K562 (cell line): ENCODE measurements around the gene GYPC. TPM values are rescaled to one million over a fixed set of nuclear protein-coding genes. Genes with fewer than 3 reads are reported as not detected.

ENCODE experiments used
- ATAC-seq: fragments of 200-7000 bp; cut with Tn5 transposase; 3 replicates; pipeline ENCODE4 v1.9.1; 2020; ENCODE audit warnings: moderate library complexity
- BruUV-seq: library from RNA; stranded (reverse); fragments of 400-500 nt; replicated peaks from 2 replicates; lab custom pipeline; 2021; lab: Mats Ljungman, UMichigan
- CTCF ChIA-PET: fragments of 300-600 bp; formaldehyde crosslinking; extraction: SDS; loops from one replicate; lab custom pipeline; 2021; ENCODE audit warnings: low intra/inter-chr PET ratio; lab: Yijun Ruan, JAX
- POLR2A ChIA-PET: fragments of 300-600, 350-650 bp; sonication (Branson Sonifier 250); formaldehyde crosslinking; extraction: SDS; loops from one replicate; lab custom pipeline; 2021; ENCODE audit warnings: antibody characterized with exemption, inconsistent platforms; lab: Yijun Ruan, JAX
- DNase-seq, 4 experiments: peaks; one replicate each; pipeline versions ENCODE4 v3.0.0 to v3.0.0-alpha.2; 2011 to 2018; ENCODE audit warnings: low spot score in 3 of 4, mixed read lengths in 3 of 4; ENCODE audit errors: extremely low read depth in 1 of 4
- FAIRE-seq: peaks from 2 replicates; lab custom pipeline; 2011; peaks lifted over from hg19 to GRCh38; lab: Jason Lieb, UNC
- H2AFZ ChIP-seq: 2 replicates; pipeline ENCODE4 v1.6.0; 2011; ENCODE audit warnings: low read depth, low read length, control low read depth, inconsistent platforms
- H3K27ac ChIP-seq: fragments of 200-600 bp; 3 replicates; pipeline ENCODE4 v1.8.0; 2011; ENCODE audit warnings: low read depth, mild to moderate bottlenecking, control low read depth, inconsistent platforms, low read length, moderate library complexity, mixed read lengths; ENCODE audit errors: extremely low read depth
- H3K27me3 ChIP-seq, 2 experiments: fragments of 300-600 bp in 1 of 2; 2 replicates in 1 of 2; 3 replicates in 1 of 2; pipeline versions ENCODE4 v1.6.0 to v1.8.0; 2011; ENCODE audit warnings: inconsistent platforms in 2 of 2, low read length in 2 of 2, mild to moderate bottlenecking in 1 of 2, mixed read lengths in 1 of 2, moderate library complexity in 1 of 2; ENCODE audit not compliant: control insufficient read depth in 2 of 2, insufficient read depth in 2 of 2
- H3K36me3 ChIP-seq: fragments of 300-600 bp; 3 replicates; pipeline ENCODE4 v1.8.0; 2011; ENCODE audit warnings: mild to moderate bottlenecking, low read length, inconsistent platforms; ENCODE audit not compliant: control insufficient read depth, insufficient read depth
- H3K4me1 ChIP-seq, 2 experiments: fragments of 200-600 bp in 1 of 2; replicated peaks in 1 of 2; 2 replicates in 1 of 2; 3 replicates in 1 of 2; pipeline versions ENCODE4 v1.5.1 to v1.8.0; 2011; ENCODE audit warnings: inconsistent platforms in 2 of 2, low read length in 2 of 2, mild to moderate bottlenecking in 1 of 2, mixed read lengths in 1 of 2, moderate library complexity in 1 of 2; ENCODE audit not compliant: control insufficient read depth in 2 of 2, insufficient read depth in 2 of 2
- H3K4me2 ChIP-seq: 2 replicates; pipeline ENCODE4 v1.6.1; 2011; ENCODE audit warnings: low read length, control low read depth, inconsistent platforms, mixed read lengths; ENCODE audit not compliant: insufficient read depth
- H3K4me3 ChIP-seq: fragments of 200-600 bp; sonication (generic), shearing (Covaris generic); 2 replicates; pipeline ENCODE4 v1.5.1; 2016; ENCODE audit warnings: control low read depth, inconsistent platforms
- H3K79me2 ChIP-seq: fragments of 200-600 bp; 3 replicates; pipeline ENCODE4 v1.8.0; 2011; ENCODE audit warnings: low read length, inconsistent platforms; ENCODE audit not compliant: control insufficient read depth, insufficient read depth
- H3K9ac ChIP-seq, 2 experiments: 2 replicates each; pipeline versions ENCODE4 v1.6.0 to v1.6.1; 2011; ENCODE audit warnings: low read depth in 2 of 2, low read length in 2 of 2, control low read depth in 1 of 2, inconsistent platforms in 1 of 2, mild to moderate bottlenecking in 1 of 2, mixed read lengths in 1 of 2; ENCODE audit not compliant: insufficient read depth in 1 of 2
- H3K9me1 ChIP-seq: one replicate; pipeline ENCODE4 v1.6.0; 2011; ENCODE audit warnings: inconsistent platforms, mild to moderate bottlenecking, low read length, moderate library complexity; ENCODE audit not compliant: control insufficient read depth, insufficient read depth
- H3K9me3 ChIP-seq: replicated peaks from 2 replicates; pipeline ENCODE4 v1.5.1; 2011; ENCODE audit warnings: low read depth, low read length, inconsistent platforms; ENCODE audit not compliant: control insufficient read depth, insufficient read depth
- H4K20me1 ChIP-seq: replicated peaks from 2 replicates; pipeline ENCODE4 v1.6.1; 2011; ENCODE audit warnings: low read length, inconsistent platforms, mixed read lengths; ENCODE audit not compliant: control insufficient read depth, insufficient read depth
- GTF2F1 ChIP-seq: IDR thresholded peaks from 2 replicates; pipeline ENCODE4 v1.6.1; 2011; ENCODE audit warnings: low read depth, low read length, improper control_type of control experiment
- HNRNPH1 ChIP-seq: fragments of 200-400 bp; formaldehyde crosslinking; optimal IDR thresholded peaks from 2 replicates; pipeline ENCODE3; 2017; ENCODE audit warnings: low read depth, mild to moderate bottlenecking, low read length, moderate library complexity
- HNRNPL ChIP-seq: fragments of 200-400 bp; formaldehyde crosslinking; IDR thresholded peaks from 2 replicates; pipeline ENCODE4 v1.6.1; 2017; ENCODE audit warnings: low read depth, mild to moderate bottlenecking, low read length
- MAFF ChIP-seq: IDR thresholded peaks from 2 replicates; pipeline ENCODE4 v1.6.1; 2012; ENCODE audit warnings: low read length, improper control_type of control experiment
- MCM7 ChIP-seq, 2 experiments: fragments of 450-650 bp; IDR thresholded peaks; 2 replicates each; pipeline ENCODE4 v1.6.1; 2016 to 2018
- NCOA4 ChIP-seq: fragments of 450-650 bp; IDR thresholded peaks from 2 replicates; pipeline ENCODE4 v1.6.1; 2018; ENCODE audit warnings: mild to moderate bottlenecking; ENCODE audit not compliant: partially characterized antibody
- ZC3H11A ChIP-seq: IDR thresholded peaks from 2 replicates; pipeline ENCODE4 v1.6.1; 2012; ENCODE audit warnings: low read depth, low read length, improper control_type of control experiment
- ZNF212 ChIP-seq: fragments of 450-650 bp; formaldehyde crosslinking; IDR thresholded peaks from 2 replicates; pipeline ENCODE4 v1.4.0; 2020; ENCODE audit warnings: mild to moderate bottlenecking
- ZNF316 ChIP-seq: fragments of 450-650 bp; IDR thresholded peaks from 2 replicates; pipeline ENCODE4 v1.6.1; 2016
- WGBS: fragments of 100-300 bp; shearing (Covaris generic); methylation state at CpG from one replicate; pipeline ENCODE4 v1.1.6; 2016; ENCODE audit warnings: low coverage, mixed read lengths; ENCODE audit not compliant: insufficient coverage; ENCODE audit errors: missing lambda C conversion rate; 5-methylcytosine and 5-hydroxymethylcytosine counted together
- in situ Hi-C: fragments of 300-500 bp; cut with MboI; formaldehyde crosslinking; loops from 4 replicates; pipeline ENCODE4 v1.15.0; 2018; ENCODE audit warnings: inconsistent platforms, mixed read lengths
- intact Hi-C: fragments of 100-400 bp; cut with micrococcal nuclease; formaldehyde crosslinking; loops from 2 replicates; pipeline ENCODE4 v1.14.2; 2022
- polyA plus RNA-seq, 8 experiments: library from polyadenylated mRNA; depleted of rRNA in 4 of 8; stranded (reverse) in 5 of 8; unstranded in 3 of 8; fragments of >200 nt; fragmentation: Nextera tagmentation in 2 of 8; fragmentation: Illumina TruSeq in 1 of 8; extraction: Ambion mirVana in 2 of 8; extraction: Trizol in 1 of 8; gene quantifications; 2 replicates each; pipeline versions ENCODE4 v1.2.1 to v1.2.3, GENCODE V29; 2011 to 2014; ENCODE audit warnings: inconsistent platforms in 1 of 8, missing spikeins in 1 of 8
- total RNA-seq, 7 experiments: library from RNA; depleted of rRNA in 6 of 7; stranded (reverse); fragments of >200 nt in 6 of 7; fragmentation: Illumina TruSeq in 2 of 7; extraction: Trizol in 2 of 7; gene quantifications; 2 replicates each; pipeline versions ENCODE4 v1.2.1 to v1.2.3, GENCODE V29; 2011 to 2021; ENCODE audit warnings: low replicate concordance in 1 of 7

GYPC gene
- total and polyA plus RNA-seq, 9 of the 15 experiments (the other 6 are each of a cell fraction or from before 2014, with no cell fraction given) = 50.6 to 282 (median 194) TPM

GRCh38 chr2:126686286-126686685 is 30.3 kb downstream of the GYPC start:
- no peaks in the 10 kb centered on the region for H4K20me1 ChIP-seq
- no peaks in the 10 kb centered on the region for H3K9me3 ChIP-seq
- no peak overlapping the region for H3K9ac ChIP-seq
- intact Hi-C loops (no loop called here), in situ Hi-C loops (no loop called here)
- no peaks in the 10 kb centered on the region for H3K9me1 ChIP-seq
- WGBS = 94% methylated on average over 5 of the region's 5 CpGs
- H3K4me1 ChIP-seq = peaks cover 0 to 7% of the 10 kb centered on the region in 2 experiments; a peak in 2 of 5 replicates
- TF ChIP-seq NCOA4 (no peak), ZNF212 (no peak), MCM7 (IDR thresholded peaks at IDR 0.05) (no peak), HNRNPL (no peak), GTF2F1 (no peak)
- ChIA-PET CTCF (no interaction called here), POLR2A (interaction anchor here (1.2 to 2.8 kb wide), 3 partner anchors 12 to 378 kb away, joined by 3 to 14 read pairs (median 5); no protein-coding TSS in a partner anchor)
- no TSS peak for BruUV-seq
- H3K4me2 ChIP-seq = no peak overlapping the region
- no peak for DNase-seq
- no peak overlapping the region for H3K4me3 ChIP-seq
- FAIRE-seq = no peak
- no peaks in the 10 kb centered on the region for H3K27me3 ChIP-seq
- no peak overlapping the region for H2AFZ ChIP-seq
- H3K27ac ChIP-seq = no peak overlapping the region
- H3K36me3 ChIP-seq = peaks cover 87% of the 10 kb centered on the region
- H3K79me2 ChIP-seq = peaks cover 64% of the 10 kb centered on the region
- ATAC-seq = no peak

DNA sequence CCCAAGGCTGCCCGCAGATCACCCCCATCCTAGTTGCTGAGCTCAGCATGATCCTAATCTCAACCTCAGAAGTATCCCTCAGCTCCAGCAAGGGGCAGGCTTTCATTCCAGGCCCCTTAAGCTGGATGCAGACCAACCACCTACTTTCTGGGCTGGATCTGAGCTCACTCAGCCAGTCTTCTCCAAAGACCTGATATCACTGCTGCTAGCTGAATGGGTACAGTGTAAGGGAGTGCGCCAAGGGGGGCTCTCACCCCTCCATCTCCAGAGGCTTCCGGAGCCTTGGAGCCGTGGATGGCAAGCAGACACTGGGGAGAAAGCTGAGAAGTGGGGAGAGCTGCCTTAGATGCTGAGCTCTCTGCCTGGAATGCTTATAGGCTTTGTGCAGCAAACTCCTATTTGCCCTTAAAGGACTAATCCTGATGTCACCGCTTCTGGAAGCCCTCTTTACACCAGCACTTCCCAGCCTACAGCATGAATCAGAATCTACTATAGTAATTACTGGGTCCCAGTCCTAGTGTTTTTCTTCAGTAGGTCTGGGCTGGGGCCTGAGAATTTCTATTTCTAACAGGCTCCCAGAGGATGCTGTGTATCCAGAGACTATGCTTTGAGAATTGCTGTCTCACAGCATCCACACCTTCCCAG is 31.0 kb downstream of the GYPC start:
- Histone ChIP-seq H4K20me1 (no peaks in the 10 kb centered on the region), H3K79me2 (peaks cover 59% of the 10 kb centered on the region), H3K4me3 (no peak overlapping the region), H3K9me3 (no peaks in the 10 kb centered on the region), H3K4me2 (no peak overlapping the region), H3K9me1 (no peaks in the 10 kb centered on the region), H3K4me1 (peaks cover 0 to 3% of the 10 kb centered on the region in 2 experiments; a peak in 2 of 5 replicates), H3K27ac (no peak overlapping the region), H3K36me3 (peaks cover 87% of the 10 kb centered on the region), H3K27me3 (no peaks in the 10 kb centered on the region), H2AFZ (no peak overlapping the region), H3K9ac (no peak overlapping the region)
- in situ Hi-C loops (no loop called here), intact Hi-C loops (no loop called here)
- CTCF ChIA-PET = no interaction called here
- ATAC-seq = no peak
- 96% methylated on average over 5 of the region's 5 CpGs for WGBS
- POLR2A ChIA-PET = interaction anchor here (0.6 to 2.8 kb wide), 6 partner anchors 11 to 379 kb away, joined by 3 to 14 read pairs (median 3); no protein-coding TSS in a partner anchor
- DNase-seq = no peak
- no peak for FAIRE-seq
- TF ChIP-seq MAFF (peak; percentile 26), ZC3H11A (no peak), ZNF316 (peak; percentile 25; the same call in 1 of the 2 replicates), HNRNPH1 (no peak)
- BruUV-seq = no TSS peak
